OCI-LY7 (cell line): ENCODE data around the gene TM7SF3. TPM values are rescaled to one million over a fixed set of nuclear protein-coding genes. Genes with fewer than 3 reads are reported as not detected.
A peak's percentile ranks its signal among the peaks of the same experiment; 100 is the strongest.

Experiments used
- BruUV-seq: library from RNA; stranded (reverse); fragments of 400-500 nt; replicated peaks from 2 replicates; lab custom pipeline; 2021; lab: Mats Ljungman, UMichigan
- CTCF ChIA-PET: fragments of 300-600 bp; sonication (Branson Sonifier 250); formaldehyde crosslinking; loops from one replicate; lab custom pipeline; 2022; ENCODE audit warnings: antibody characterized with exemption; ENCODE audit not compliant: unreplicated experiment; lab: Charles Lee
- POLR2A ChIA-PET: fragments of 300-600 bp; sonication (Branson Sonifier 250); formaldehyde crosslinking; loops from one replicate; lab custom pipeline; 2022; ENCODE audit warnings: antibody characterized with exemption; lab: Charles Lee
- DNase-seq: peaks from one replicate; pipeline ENCODE4 v3.0.0-alpha.2; 2015; ENCODE audit warnings: low spot score
- H2AFZ ChIP-seq: fragments of 200-600 bp; sonication (generic), shearing (Covaris generic); 2 replicates; pipeline ENCODE4 v1.6.1; 2014; ENCODE audit warnings: mild to moderate bottlenecking, antibody characterized with exemption, low read length, moderate library complexity
- H3K27ac ChIP-seq: fragments of 200-600 bp; sonication (generic); 2 replicates; pipeline ENCODE4 v1.5.1; 2014; ENCODE audit warnings: mixed run types, low read depth, mild to moderate bottlenecking, moderate library complexity, low read length, inconsistent platforms; ENCODE audit not compliant: poor library complexity, severe bottlenecking
- H3K36me3 ChIP-seq: fragments of 200-600 bp; sonication (generic); 2 replicates; pipeline ENCODE4 v1.6.1; 2014; ENCODE audit warnings: mild to moderate bottlenecking, antibody characterized with exemption, low read length, moderate library complexity, mixed read lengths; ENCODE audit not compliant: insufficient read depth
- H3K4me1 ChIP-seq: fragments of 200-600 bp; sonication (generic); 2 replicates; pipeline ENCODE4 v1.5.1; 2014; ENCODE audit warnings: mild to moderate bottlenecking, low read length; ENCODE audit not compliant: insufficient read depth, poor library complexity, severe bottlenecking
- H3K4me2 ChIP-seq: fragments of 200-600 bp; sonication (generic); 2 replicates; pipeline ENCODE4 v1.6.1; 2014; ENCODE audit warnings: mild to moderate bottlenecking, low read length
- H3K4me3 ChIP-seq: fragments of 200-600 bp; sonication (generic); 2 replicates; pipeline ENCODE4 v1.5.1; 2014; ENCODE audit warnings: mild to moderate bottlenecking, low read depth, low read length; ENCODE audit not compliant: poor library complexity, severe bottlenecking
- H3K79me2 ChIP-seq: fragments of 200-600 bp; sonication (generic); 2 replicates; pipeline ENCODE4 v1.6.1; 2016; ENCODE audit warnings: low read depth, mild to moderate bottlenecking, low read length, moderate library complexity, mixed read lengths; ENCODE audit not compliant: insufficient read depth
- H3K9me2 ChIP-seq: fragments of 200-600 bp; sonication (generic); 2 replicates; pipeline ENCODE4 v1.6.1; 2016; ENCODE audit warnings: mild to moderate bottlenecking, low read length, mixed read lengths; ENCODE audit not compliant: insufficient read depth
- H3K9me3 ChIP-seq: fragments of 200-600 bp; sonication (generic); 2 replicates; pipeline ENCODE4 v1.6.1; 2014; ENCODE audit warnings: mild to moderate bottlenecking, mixed run types, low read length, mixed read lengths
- H4K20me1 ChIP-seq: fragments of 200-600 bp; sonication (generic); 2 replicates; pipeline ENCODE4 v1.6.1; 2014; ENCODE audit warnings: mild to moderate bottlenecking, antibody characterized with exemption, low read length, moderate library complexity, mixed read lengths; ENCODE audit not compliant: insufficient read depth
- CTCF ChIP-seq: fragments of 200-600 bp; sonication (generic); conservative IDR thresholded peaks from 2 replicates; pipeline ENCODE4 v1.5.1; 2014; ENCODE audit warnings: mild to moderate bottlenecking, antibody characterized with exemption, low read length, moderate library complexity, mixed read lengths
- EZH2phosphoT487 ChIP-seq: fragments of 200-600 bp; sonication (generic); IDR thresholded peaks from 2 replicates; pipeline ENCODE4 v1.6.1; 2018; ENCODE audit warnings: low read depth, borderline replicate concordance, mild to moderate bottlenecking, mixed run types, antibody characterized with exemption, low read length, moderate library complexity, mixed read lengths
- intact Hi-C: fragments of 100-400 bp; cut with micrococcal nuclease; formaldehyde crosslinking; loops from one replicate; pipeline ENCODE4 v1.10.0; 2022; ENCODE audit not compliant: unreplicated experiment
- total RNA-seq, 2 experiments: library from RNA; depleted of rRNA in 1 of 2; stranded (reverse); fragments of >200 nt in 1 of 2; shearing (Covaris generic) in 1 of 2; gene quantifications; 2 replicates each; pipeline ENCODE4 v1.2.3, GENCODE V29; 2014 to 2022

The TM7SF3 gene
- total RNA-seq, 2 experiments from 2014 or later, result 47.1 to 48.3 TPM

GRCh38 chr12:26976687-26977086, 37.5 kb downstream of the TM7SF3 start:
- ChIA-PET POLR2A (interaction anchor here (0.5 to 2.1 kb wide), 5 partner anchors 13 to 69 kb away, joined by 3 to 7 read pairs (median 3); no protein-coding TSS in a partner anchor), CTCF (no interaction called here)
- Histone ChIP-seq H3K4me3 (no peak overlapping the region), H3K9me3 (no peaks in the 10 kb centered on the region), H3K4me1 (peaks cover 5% of the 10 kb centered on the region), H2AFZ (no peak overlapping the region), H3K9me2 (no peaks in the 10 kb centered on the region), H3K27ac (no peak overlapping the region), H4K20me1 (no peaks in the 10 kb centered on the region), H3K79me2 (no peaks in the 10 kb centered on the region), H3K36me3 (peaks cover 83% of the 10 kb centered on the region), H3K4me2 (no peak overlapping the region)
- no TSS peak for BruUV-seq
- intact Hi-C loops, result no loop called here
- TF ChIP-seq CTCF (no peak), EZH2phosphoT487 (no peak)
- DNase-seq, result no peak

GRCh38 chr12:26971963-26972362, 42.2 kb downstream of the TM7SF3 start:
- H2AFZ ChIP-seq, result no peak overlapping the region
- H3K4me2 ChIP-seq, result peak overlapping the region; percentile 14; the same call in 1 of the 2 replicates
- H3K36me3 ChIP-seq, result peaks cover 76% of the 10 kb centered on the region
- no peaks in the 10 kb centered on the region for H3K9me2 ChIP-seq
- CTCF ChIA-PET, result no interaction called here
- H4K20me1 ChIP-seq, result no peaks in the 10 kb centered on the region
- no peak overlapping the region for H3K4me3 ChIP-seq
- H3K79me2 ChIP-seq, result no peaks in the 10 kb centered on the region
- POLR2A ChIA-PET, result interaction anchor here (0.7 to 2.4 kb wide), 6 partner anchors 8 to 101 kb away, joined by 3 to 18 read pairs (median 4); no protein-coding TSS in a partner anchor
- no TSS peak for BruUV-seq
- H3K9me3 ChIP-seq, result no peaks in the 10 kb centered on the region
- peaks cover 16% of the 10 kb centered on the region for H3K4me1 ChIP-seq
- TF ChIP-seq EZH2phosphoT487 (no peak), CTCF (no peak)
- DNase-seq, result peak; percentile 29
- H3K27ac ChIP-seq, result no peak overlapping the region
- intact Hi-C loops, result no loop called here

DNA sequence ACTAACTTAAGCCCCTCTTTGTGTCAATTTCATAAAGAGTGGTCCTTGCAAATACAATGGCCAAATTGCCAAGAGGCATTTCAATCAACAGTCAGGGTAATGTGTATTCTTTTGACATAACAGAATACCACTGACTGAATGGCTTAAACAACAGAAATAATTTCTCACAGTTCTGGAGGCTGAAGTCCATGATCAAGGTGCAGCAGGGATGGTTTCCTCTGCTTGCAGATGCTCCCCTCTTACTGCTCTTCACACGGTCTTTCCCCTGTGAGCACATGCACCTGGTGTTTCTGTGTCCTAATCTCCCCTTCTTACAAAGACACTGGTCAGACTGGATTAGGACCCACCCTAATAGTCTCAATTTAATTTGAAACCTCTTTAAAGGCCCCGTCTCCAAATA, 44.0 kb downstream of the TM7SF3 start:
- no peaks in the 10 kb centered on the region for H3K79me2 ChIP-seq
- H3K36me3 ChIP-seq, result peaks cover 70% of the 10 kb centered on the region
- no peak overlapping the region for H3K4me3 ChIP-seq
- H3K27ac ChIP-seq, result no peak overlapping the region
- intact Hi-C loops, result no loop called here
- H3K9me2 ChIP-seq, result no peaks in the 10 kb centered on the region
- no peaks in the 10 kb centered on the region for H3K9me3 ChIP-seq
- TF ChIP-seq EZH2phosphoT487, result no peak
- TF ChIP-seq CTCF, result no peak
- ChIA-PET POLR2A (interaction anchor here (0.6 to 0.8 kb wide), 2 partner anchors 11 to 1346 kb away, joined by 3 read pairs; no protein-coding TSS in a partner anchor), CTCF (no interaction called here)
- DNase-seq, result no peak
- no peak overlapping the region for H2AFZ ChIP-seq
- H3K4me2 ChIP-seq, result no peak overlapping the region
- H4K20me1 ChIP-seq, result no peaks in the 10 kb centered on the region
- H3K4me1 ChIP-seq, result peaks cover 16% of the 10 kb centered on the region
- BruUV-seq, result no TSS peak
